ENCODE results near the gene JDP2.
"Not testable (repeated sequence)": the region's sequence is repeated elsewhere in the genome, so short reads cannot be mapped to it uniquely, and the experiment has no call there.

JDP2 gene

GRCh38 chr14:75457648-75458165, 29.9 kb downstream of the JDP2 start:
- no peak for DNase-seq

- DNase-seq, result no peak
Measured at GRCh38 chr14:75458305-75458704, 30.5 kb downstream of the JDP2 start.

GRCh38 chr14:75459099-75459741, 31.4 kb downstream of the JDP2 start:
- no peak for DNase-seq

DNA sequence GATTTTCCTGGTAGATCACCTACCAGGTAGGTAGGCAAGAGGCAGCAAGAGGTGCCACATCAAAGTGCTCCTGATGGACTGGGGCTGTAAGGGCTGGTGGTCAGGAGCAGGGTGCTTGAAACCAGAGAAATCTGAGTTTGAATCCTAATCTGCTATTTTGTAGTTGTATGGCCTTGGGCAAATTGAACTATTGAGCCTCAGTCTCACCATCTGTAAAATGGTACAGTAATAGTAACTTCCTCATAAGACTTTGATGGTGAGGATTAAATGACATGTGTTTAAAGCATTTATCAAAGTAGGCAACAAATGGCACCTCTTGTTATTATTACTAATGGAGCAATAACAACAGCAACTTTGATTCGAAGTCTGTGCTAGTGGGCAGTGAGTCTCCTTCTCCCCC, 32.0 kb downstream of the JDP2 start:
- DNase-seq, result no peak

GRCh38 chr14:75460394-75460793, 32.6 kb downstream of the JDP2 start:
- no peak for DNase-seq

- no peak for DNase-seq
Measured at GRCh38 chr14:75461303-75461702, 33.5 kb downstream of the JDP2 start.

DNA sequence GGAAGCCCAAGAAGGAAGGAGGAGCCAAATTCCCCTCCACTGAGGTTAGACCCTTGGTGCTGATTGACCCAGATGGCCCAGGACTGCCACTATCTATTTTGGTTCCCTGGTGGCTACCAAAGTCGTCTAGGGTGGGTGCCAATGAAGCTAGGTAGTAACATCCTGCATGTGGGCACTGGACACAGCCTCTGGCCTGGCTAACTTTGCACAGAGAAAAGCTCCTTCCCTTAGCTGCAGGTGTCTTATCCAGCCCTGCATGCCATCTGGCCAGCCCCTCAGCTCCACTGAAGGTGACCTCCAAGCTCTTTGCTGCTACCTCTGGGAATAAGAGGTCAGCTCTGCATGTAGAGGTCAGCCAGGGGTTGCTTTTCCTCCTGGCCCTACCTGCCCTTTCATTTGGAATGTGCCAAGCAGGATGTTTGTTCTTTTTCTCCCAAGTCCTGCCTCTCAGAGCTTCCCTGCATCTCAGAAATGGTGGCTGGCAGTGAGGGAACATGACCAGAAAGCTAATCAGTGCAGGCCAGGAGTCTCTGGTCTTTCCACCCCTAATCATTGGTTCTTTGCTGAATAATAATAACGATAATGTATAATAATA, 34.0 kb downstream of the JDP2 start:
- no peak for DNase-seq

DNA sequence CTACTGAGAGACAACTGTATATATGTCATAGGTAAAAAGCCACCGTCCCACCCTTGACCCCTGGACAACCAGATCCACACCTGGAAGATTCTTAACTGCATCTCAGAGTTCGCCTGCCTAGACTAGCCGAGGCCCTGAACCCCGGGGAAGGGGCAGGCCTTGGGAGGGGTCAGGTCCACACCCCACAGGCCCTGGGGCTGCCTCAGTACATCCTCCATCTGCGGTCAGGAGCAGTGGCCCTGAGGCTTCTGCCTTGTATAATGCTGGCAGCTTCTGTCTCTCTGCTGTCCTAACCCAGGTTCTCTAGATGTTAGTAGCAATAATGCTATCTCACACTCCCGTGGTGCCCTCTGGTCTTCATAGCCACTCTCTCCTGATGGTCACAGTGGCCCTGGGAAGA, 36.8 kb downstream of the JDP2 start:
- no peak for DNase-seq

DNA sequence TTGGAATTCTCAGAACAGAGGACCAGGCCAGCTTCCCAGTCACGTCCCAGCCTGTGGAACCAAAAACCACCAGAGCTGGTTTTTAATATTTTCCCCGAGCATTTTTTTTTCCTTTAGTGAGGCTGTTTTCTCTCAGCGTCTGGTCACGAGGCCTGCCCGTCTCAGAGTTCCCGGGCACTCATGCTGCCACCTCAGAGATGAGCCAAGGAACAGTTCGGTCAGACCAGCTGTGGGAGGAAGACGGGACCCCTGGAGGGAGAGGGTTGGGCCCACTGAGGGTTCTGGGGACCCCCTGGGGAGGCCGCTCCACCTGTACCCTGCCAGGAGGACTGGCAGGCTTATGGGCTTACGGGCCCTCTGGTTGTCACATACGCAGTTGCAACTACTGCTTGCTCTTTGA, 39.9 kb downstream of the JDP2 start:
- DNase-seq, result no peak

GRCh38 chr14:75469164-75469563, 41.3 kb downstream of the JDP2 start:
- DNase-seq, result no peak

DNA sequence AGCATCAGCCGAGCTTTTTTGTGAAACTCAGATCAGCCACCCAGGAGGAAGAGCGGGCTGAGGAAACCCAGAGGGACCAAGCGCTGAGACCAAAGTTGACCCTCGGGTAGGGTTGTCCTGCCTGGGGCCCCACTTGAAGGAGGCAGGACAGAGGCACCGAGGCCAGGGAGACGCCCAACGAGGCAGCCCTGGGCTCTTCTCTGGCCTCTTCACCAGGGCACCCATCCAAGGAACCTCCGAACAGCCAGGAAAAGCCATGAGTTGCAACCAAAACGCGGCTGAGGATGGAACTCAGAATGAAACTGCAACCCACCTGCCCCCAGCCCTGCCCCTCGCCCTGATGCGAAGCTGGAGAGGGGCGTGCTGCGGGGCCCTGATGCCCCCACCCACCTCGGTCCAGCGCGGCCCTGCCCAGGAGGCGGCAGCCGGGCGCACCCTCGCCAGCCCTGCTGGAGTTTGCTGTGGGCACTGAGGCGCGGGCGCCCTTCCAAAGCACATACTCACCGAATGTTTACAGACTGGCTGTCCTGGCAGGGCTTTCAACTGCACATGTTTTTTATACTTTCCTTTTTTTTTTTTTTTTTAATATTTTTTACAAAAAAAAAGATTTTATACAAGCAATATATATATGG, 41.9 kb downstream of the JDP2 start:
- DNase-seq, result no peak

GRCh38 chr14:75470238-75470797, 42.5 kb downstream of the JDP2 start:
- DNase-seq, result no peak

GRCh38 chr14:75471059-75471458, 43.2 kb downstream of the JDP2 start:
- DNase-seq, result no peak

GRCh38 chr14:75474127-75474526, 46.3 kb downstream of the JDP2 start:
- DNase-seq, result not testable (repeated sequence)

GRCh38 chr14:75476274-75476995, 48.6 kb downstream of the JDP2 start:
- no peak for DNase-seq

GRCh38 chr14:75477881-75478280, 50.1 kb downstream of the JDP2 start:
- DNase-seq, result no peak

DNA sequence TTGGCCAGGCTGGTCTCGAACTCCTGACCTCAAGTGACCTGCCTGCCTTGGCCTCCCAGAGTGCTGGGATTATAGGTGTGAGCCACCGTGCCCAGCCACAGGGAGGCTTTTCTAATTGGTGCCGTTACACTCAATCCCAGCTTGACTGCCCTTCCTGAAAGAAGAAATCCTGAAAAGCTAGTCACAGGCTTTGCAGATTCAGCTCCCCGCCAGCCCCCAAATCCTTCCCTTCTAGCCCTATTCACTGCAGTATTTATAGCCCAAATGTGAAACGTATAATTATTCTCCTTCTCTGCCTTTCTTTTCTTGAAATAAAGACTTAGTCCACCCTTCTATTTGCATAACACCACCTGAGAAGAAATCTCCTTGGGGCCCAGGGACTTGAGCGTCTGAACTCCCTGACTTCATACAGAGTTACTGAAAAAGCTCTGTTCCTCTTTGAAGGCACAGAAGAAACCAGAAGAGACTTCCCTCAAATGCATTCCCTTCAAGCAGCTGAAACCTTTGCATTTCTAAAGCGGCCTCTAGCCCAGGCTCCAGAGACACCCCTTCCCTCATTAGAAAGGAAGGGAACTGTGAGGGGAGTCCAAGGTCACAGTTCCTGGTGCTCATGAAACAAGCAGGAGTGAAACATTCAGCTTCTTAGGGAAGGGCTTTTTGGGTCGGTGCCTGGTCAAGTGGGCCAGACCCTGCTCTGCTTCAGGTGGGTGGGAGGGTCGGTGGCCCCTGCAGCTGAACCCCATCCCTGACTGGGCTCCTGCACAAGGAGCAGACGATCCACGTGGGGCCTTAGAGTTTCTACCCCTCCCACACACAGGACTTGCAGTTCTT, 52.2 kb downstream of the JDP2 start:
- DNase-seq, result no peak

- DNase-seq, result no peak
Measured at GRCh38 chr14:75482366-75482765, 54.5 kb downstream of the JDP2 start.

- DNase-seq, result no peak
Measured at GRCh38 chr14:75484711-75485429, 57.0 kb downstream of the JDP2 start.

DNA sequence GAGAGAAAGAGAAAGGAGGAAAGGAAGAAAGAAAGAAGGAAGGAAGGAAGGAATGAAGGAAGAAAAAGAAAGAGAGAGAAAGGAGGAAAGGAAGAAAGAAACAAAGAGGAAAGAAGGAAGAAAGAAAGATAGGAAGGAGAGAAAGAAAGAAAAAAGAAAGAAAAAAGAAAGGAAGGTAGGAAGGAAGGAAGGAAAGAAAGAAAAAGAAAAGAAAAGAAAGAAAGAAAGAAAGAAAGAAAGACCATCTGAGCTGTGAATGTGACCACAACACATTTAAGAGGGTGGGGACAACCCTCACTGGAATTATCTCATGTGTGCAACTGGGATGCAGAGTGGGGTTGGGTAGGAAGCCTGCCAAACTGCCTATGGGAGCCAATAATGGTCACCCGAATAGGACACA, 58.5 kb downstream of the JDP2 start:
- DNase-seq, result no peak

GRCh38 chr14:75487155-75487671, 59.4 kb downstream of the JDP2 start:
- no peak for DNase-seq

- DNase-seq, result no peak
Measured at GRCh38 chr14:75489480-75489837, 61.6 kb downstream of the JDP2 start.
